ENCODE measurements around the gene NBPF11. TPM values are rescaled to one million over a fixed set of nuclear protein-coding genes. Genes with fewer than 3 reads are reported as not detected.
"Not testable (repeated sequence)": the region's sequence is repeated elsewhere in the genome, so short reads cannot be mapped to it uniquely, and the experiment has no call there.

Gene NBPF11
- total RNA-seq, 1 experiment from 2014 or later: 4.9 TPM

DNA sequence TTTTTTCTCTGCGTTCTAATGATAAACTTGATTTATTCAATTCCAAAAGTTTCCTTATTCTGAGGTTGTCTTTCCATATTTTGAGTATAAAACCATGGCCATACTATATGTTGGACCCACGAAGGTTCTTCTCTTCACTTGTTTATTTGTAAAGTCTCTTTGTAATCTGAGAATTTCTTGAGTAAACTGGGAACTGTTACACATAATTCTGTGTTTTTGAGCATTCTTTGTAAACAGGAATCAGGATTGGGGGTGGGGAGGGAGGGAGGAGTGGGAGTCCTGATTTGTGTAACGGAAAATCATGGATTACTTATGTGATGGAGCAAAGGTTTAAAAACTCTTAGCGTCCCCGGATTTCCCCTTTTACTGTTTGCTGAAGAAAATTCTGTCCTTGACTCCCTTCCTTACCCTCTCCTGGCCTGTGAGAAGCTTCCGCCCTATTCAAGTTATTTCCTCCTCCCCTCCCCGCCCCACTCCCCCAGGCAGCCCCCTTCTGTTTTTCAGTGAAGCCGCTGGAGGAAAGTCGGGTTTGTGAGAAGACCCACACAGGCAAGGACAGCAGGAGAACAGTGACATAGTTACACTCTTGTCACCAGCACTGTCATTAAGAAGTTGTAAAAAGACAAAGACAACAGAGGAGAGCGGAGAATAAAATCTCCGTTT, 6.4 kb upstream of the NBPF11 start:
- no peak for DNase-seq (ENCODE audit: low read depth in 1 of 2, low spot score in 2 of 2)
- Histone ChIP-seq H3K36me3 (no peaks in the 10 kb centered on the region), H3K27me3 (replicated peaks) (no peaks in the 10 kb centered on the region), H3K4me3 (no peak overlapping the region), H3K4me1 (replicated peaks) (no peaks in the 10 kb centered on the region), H3K9me3 (replicated peaks) (no peaks in the 10 kb centered on the region), H3K27ac (no peak overlapping the region)

DNA sequence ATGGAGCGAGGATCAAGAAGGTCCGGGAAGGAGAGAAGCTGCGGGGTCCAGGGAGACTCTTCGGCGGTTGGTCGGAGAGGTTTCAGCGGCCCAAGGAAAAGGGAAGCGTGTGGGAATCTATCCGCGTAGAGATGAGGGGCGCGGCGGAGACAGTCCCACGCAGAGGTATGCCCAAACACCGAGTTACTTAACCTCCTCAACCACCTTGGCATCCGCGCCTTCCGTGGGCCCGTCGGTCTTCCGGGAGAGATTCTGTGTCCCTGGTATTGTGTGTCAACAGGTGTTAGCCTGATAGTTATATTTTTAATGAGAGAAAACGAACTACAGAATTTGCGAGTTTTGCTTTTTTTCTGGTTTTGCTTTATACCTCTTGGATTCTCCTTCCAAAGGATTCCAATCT, 5.7 kb upstream of the NBPF11 start:
- not testable (repeated sequence) for H3K27ac ChIP-seq; H3K4me3 ChIP-seq; H3K36me3 ChIP-seq; DNase-seq (ENCODE audit: low read depth in 1 of 2, low spot score in 2 of 2); H3K9me3 ChIP-seq (replicated peaks); H3K27me3 ChIP-seq (replicated peaks); H3K4me1 ChIP-seq (replicated peaks)

DNA sequence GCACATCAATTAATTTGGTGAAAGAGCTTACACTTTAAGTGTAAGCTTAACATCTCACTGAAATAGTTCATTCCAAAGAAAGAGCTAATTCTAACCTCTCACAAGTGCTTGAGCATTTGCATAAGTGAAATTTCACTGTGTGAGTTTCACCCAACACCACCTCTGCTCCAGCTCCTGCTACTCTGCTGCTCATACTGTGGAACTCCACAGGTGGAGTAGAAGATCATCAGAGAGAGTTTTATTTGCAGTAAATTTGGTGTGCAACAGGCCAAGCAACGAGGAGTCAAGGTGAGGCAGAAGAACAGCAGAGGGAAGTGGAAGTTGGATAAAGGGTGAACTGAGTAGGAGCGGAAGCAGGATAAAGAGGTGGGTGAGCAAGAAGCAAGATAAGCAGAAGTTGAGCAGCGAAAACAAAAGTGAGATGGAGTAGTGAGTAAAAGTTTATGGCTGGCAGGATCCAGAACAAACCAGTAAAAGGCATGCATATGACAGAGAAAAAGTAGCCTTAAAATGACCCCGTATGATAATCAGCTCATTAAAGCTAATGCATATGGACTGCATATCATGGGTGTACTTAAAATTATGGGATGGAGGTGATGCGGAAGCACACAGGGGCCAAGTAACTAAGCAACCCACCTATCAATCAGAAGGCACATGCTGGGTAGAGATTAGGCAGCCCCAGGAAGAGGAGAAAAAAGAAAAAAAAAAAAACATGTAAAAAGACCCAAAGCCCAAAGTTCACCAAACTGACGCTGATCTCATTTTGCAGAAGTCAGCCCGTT, 3.6 kb upstream of the NBPF11 start:
- DNase-seq (ENCODE audit: low read depth in 1 of 2, low spot score in 2 of 2); H3K27ac ChIP-seq; H3K27me3 ChIP-seq (replicated peaks); H3K4me1 ChIP-seq (replicated peaks); H3K4me3 ChIP-seq; H3K36me3 ChIP-seq; H3K9me3 ChIP-seq (replicated peaks): not testable (repeated sequence)

DNA sequence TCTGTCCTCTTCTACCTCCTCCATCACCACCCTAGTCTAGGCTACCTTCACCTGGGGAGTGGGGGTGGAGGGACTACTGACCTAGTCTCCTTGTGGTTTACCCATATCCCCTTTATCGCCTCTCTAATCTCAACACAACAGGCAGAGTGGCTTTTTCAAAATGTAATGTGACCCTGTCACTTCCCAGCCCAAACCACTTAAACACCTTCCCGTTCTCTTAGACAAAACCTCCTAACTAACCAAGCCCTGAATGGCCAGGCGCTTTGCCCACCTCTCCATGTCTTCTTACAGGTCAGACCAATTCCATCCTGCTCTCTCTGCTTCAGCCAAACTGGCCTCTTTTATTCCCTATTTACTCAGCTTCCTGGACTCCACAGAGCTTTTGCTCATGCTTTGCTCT, 714 bp upstream of the NBPF11 start:
- not testable (repeated sequence) for DNase-seq (ENCODE audit: low read depth in 1 of 2, low spot score in 2 of 2); H3K27me3 ChIP-seq (replicated peaks); H3K27ac ChIP-seq; H3K9me3 ChIP-seq (replicated peaks); H3K4me1 ChIP-seq (replicated peaks); H3K4me3 ChIP-seq; H3K36me3 ChIP-seq

DNA sequence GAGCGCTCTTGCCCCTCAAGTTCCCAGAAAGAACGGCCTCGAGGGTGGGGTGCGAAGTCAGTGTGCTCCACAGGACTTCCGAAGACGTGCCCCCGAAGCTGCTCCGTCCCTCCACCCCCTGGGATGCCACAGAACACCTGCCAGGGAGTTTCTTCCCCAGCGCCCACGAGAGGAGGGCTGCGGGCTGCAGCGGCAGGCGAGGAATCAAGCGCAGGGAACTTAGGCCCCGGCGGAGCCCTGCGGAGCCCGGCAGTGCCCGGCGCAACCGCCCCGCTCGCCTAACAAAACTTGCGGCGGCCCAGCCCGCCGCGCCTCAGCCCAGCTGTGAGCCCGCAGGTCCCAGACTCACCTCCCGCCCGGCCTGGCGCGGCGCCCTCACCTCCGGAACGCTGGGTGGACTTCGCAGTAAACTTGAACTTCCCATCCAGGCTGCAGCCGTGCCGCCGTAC, 686 bp downstream of the NBPF11 start:
- peak; percentile 20 to 36 for DNase-seq (ENCODE audit: low read depth in 1 of 2, low spot score in 2 of 2)
- not testable (repeated sequence) for H3K4me1 ChIP-seq (replicated peaks); H3K36me3 ChIP-seq; H3K9me3 ChIP-seq (replicated peaks); H3K27ac ChIP-seq; H3K27me3 ChIP-seq (replicated peaks)
- H3K4me3 ChIP-seq: peak overlapping the region; percentile 45

DNA sequence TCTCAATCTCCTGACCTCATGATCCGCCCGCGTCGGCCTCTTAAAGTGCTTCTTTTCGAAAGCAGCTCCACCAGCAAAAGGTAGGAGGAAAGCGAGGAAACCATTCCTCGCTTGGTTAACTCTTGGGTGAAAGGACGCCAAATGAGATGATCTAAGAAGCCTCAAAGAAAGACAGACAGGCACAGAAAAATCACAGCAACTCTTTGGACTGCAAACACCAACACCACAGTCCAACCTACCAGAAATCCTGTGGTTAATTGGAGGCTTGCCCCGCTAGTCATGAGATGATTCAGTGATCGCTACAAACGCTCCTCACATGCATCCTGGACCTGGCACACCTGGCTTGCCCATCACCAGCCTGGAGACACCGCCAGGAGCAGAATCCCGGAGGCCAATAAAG, 1.1 kb downstream of the NBPF11 start:
- not testable (repeated sequence) for H3K27ac ChIP-seq; DNase-seq (ENCODE audit: low read depth in 1 of 2, low spot score in 2 of 2); H3K27me3 ChIP-seq (replicated peaks); H3K4me1 ChIP-seq (replicated peaks); H3K9me3 ChIP-seq (replicated peaks); H3K36me3 ChIP-seq
- peak overlapping the region; percentile 45 for H3K4me3 ChIP-seq

DNA sequence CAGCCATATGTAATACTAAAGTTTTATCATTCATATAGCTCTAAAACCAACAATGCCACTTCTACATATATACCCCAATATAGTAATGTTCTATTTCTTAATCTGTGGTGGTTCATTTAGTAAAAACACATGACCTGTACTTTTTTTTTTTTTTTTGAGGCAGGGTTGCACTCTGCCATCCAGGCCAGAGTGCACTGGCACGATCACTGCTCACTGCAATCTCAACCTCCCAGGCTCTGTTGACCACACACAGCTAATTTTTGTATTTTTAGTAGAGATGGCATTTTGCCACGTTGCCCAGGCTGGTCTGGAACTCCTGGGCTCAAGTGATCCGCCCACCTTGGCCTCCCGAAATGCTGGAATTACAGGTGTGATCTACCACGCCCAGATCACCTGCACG, 2.1 kb downstream of the NBPF11 start:
- H3K27ac ChIP-seq; DNase-seq (ENCODE audit: low read depth in 1 of 2, low spot score in 2 of 2); H3K36me3 ChIP-seq; H3K27me3 ChIP-seq (replicated peaks); H3K4me3 ChIP-seq; H3K9me3 ChIP-seq (replicated peaks); H3K4me1 ChIP-seq (replicated peaks): not testable (repeated sequence)

DNA sequence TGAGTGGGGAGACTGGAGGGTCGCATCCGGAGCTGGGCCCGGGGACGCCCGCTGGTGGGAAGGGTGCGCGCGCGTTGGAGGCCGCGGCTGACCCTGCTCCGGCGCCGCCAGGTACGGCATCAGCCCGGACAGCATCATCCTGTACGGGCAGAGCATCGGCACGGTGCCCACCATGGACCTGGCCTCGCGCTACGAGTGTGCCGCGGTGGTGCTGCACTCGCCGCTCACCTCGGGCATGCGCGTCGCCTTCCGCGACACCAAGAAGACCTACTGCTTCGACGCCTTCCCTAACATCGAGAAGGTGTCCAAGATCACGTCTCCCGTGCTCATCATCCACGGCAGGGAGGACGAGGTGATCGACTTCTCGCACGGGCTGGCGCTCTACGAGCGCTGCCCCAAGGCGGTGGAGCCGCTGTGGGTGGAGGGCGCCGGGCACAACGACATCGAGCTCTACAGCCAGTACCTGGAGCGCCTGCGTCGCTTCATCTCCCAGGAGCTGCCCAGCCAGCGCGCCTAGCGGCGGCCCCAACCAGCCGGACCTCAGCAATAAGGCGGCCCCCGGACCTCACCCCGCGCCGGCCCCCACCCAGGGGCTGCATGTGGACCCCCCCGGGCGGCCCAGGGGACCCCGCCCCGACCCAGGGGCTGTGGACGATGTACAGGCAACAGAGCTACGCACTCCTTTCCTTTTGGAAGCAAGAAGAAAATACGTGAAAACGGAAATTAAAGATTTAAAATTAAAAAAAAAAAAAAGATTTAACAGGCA, 2.8 kb downstream of the NBPF11 start:
- H3K4me3 ChIP-seq; DNase-seq (ENCODE audit: low read depth in 1 of 2, low spot score in 2 of 2); H3K27me3 ChIP-seq (replicated peaks); H3K4me1 ChIP-seq (replicated peaks); H3K36me3 ChIP-seq; H3K27ac ChIP-seq; H3K9me3 ChIP-seq (replicated peaks): not testable (repeated sequence)

DNA sequence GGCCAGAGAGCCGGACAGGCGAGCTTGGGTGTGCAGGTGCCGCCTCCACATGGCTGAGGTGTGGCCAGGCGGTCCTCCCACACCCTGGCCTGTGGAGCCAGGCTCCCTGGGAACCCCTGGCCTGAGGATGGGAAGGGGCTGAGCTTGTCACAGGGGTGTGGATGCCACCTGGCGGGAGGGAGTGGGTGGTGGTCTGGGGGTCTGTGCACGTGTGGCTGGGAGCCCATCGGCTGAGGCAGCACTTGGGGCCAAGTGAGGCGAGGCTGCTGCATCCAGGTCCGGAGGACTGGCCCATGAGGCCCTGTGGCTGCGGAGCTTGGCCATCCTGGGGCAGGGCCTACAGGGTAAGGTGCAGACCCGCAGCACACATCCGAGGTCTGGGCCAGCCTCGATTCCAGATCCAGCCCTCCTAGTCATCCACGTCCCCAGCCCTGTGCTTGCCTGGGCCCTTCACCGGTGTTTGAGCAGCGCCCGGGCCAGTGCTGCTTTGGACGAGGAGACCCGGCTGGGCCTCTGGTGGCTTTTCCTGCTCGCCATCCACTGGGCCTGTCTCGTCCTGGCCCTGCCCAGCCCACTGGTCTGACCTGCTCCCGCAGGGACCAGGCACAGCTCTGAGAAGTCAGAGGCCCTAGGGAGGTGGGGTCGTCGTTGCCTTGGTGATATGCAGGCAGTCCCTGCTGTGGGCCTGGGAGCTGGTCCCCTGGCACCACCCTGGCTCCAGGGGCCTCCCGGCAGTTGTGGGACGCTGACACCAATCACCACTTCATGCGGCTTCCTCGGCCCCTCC, 4.8 kb downstream of the NBPF11 start:
- not testable (repeated sequence) for H3K27ac ChIP-seq; H3K27me3 ChIP-seq (replicated peaks); H3K9me3 ChIP-seq (replicated peaks); H3K36me3 ChIP-seq; DNase-seq (ENCODE audit: low read depth in 1 of 2, low spot score in 2 of 2); H3K4me3 ChIP-seq; H3K4me1 ChIP-seq (replicated peaks)

DNA sequence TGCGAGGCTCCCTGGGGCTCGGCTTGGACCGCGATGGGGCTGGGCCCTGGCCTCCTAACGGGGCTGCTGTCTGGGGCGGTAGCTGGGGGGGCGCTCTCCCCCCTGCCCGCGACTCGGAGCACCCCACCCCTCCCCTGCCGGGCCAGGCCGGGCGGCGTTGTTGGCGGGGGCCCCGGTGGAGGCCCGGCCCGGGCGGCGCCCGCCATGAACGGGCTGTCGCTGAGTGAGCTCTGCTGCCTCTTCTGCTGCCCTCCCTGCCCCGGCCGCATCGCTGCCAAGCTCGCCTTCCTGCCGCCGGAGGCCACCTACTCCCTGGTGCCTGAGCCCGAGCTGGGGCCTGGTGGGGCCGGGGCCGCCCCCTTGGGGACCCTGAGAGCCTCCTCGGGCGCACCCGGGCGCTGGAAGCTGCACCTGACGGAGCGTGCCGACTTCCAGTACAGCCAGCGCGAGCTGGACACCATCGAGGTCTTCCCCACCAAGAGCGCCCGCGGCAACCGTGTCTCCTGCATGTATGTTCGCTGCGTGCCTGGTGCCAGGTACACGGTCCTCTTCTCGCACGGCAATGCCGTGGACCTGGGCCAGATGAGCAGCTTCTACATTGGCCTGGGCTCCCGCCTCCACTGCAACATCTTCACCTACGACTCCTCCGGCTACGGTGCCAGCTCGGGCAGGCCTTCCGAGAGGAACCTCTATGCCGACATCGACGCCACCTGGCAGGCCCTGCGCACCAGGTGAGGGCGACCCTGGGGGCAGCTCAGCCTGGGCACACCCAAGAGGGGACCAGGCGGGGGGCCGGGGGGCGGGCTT, 5.7 kb downstream of the NBPF11 start:
- H3K9me3 ChIP-seq (replicated peaks); H3K4me1 ChIP-seq (replicated peaks); H3K27ac ChIP-seq; H3K4me3 ChIP-seq; H3K36me3 ChIP-seq; H3K27me3 ChIP-seq (replicated peaks): not testable (repeated sequence)
- DNase-seq (ENCODE audit: low read depth in 1 of 2, low spot score in 2 of 2): peak in 1 of 2 experiments; percentile 39

DNA sequence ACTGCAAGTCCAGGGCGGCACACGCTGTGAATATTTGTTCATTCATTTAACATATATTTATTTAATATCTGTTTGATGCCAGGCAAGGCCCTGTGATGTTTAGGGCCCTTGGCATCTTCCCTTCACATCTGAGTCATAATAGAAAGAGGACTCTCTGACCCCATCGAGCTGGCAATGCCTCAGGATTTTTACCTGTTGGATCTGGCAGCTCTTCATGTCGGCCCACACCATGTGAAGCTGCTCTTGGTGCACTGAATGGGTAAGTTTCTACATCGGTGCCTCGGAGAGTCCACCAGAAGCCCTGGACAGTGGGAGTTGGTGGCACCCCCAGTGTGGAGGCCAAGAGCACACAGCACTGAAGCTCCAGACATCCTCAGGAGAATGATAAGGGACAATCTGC, 8.9 kb downstream of the NBPF11 start:
- H3K27me3 ChIP-seq (replicated peaks); H3K4me3 ChIP-seq; H3K27ac ChIP-seq; H3K9me3 ChIP-seq (replicated peaks); H3K36me3 ChIP-seq; DNase-seq (ENCODE audit: low read depth in 1 of 2, low spot score in 2 of 2); H3K4me1 ChIP-seq (replicated peaks): not testable (repeated sequence)

DNA sequence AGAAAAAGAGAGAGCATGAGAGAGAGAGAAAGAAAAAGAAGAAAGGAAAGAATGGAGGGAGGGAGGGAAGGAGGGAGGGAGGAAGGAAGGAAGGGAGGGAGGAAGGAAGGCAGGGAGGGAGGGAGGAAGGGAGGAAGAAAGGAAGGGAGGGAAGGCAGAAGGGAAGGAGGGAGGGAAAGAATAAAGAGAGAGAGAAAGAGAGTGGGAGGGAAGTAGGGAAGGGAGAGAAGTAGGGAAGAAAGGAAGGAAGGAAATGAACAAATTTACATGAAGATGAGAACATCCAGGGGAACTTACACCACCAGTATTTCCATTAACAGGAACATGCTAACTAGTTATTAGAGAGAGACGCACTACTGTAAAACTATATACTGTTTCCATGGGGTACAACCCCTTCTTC, 10.1 kb downstream of the NBPF11 start:
- DNase-seq (ENCODE audit: low read depth in 1 of 2, low spot score in 2 of 2); H3K4me1 ChIP-seq (replicated peaks); H3K27ac ChIP-seq; H3K9me3 ChIP-seq (replicated peaks); H3K36me3 ChIP-seq; H3K4me3 ChIP-seq; H3K27me3 ChIP-seq (replicated peaks): not testable (repeated sequence)

DNA sequence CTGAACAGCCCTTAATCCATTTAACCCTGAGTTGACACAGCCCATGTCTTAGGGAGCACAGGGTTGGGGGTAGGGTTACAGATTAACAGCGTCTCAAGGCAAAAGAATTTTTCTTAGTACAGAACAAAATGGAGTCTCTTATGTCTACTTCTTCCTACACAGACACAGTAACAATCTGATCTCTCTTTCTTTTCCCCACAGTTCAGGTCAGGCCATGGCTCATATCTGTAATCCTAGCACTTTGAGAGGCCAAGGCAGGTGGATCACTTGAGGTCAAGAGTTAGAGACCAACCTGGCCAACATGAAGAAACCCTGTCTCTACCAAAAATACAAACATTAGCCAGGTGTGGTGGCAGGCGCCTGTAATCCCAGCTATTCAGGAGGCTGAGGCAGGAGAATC, 13.5 kb downstream of the NBPF11 start:
- H3K4me3 ChIP-seq; DNase-seq (ENCODE audit: low read depth in 1 of 2, low spot score in 2 of 2); H3K27me3 ChIP-seq (replicated peaks); H3K27ac ChIP-seq; H3K4me1 ChIP-seq (replicated peaks); H3K36me3 ChIP-seq; H3K9me3 ChIP-seq (replicated peaks): not testable (repeated sequence)

Measured in SJSA1 (cell line).